GM19324 (cell line): Measurements from ENCODE around the gene MGAT3.
"Not testable (repeated sequence)": the region's sequence is repeated elsewhere in the genome, so short reads cannot be mapped to it uniquely, and the experiment has no call there.

Experiments used
- ATAC-seq: cut with Tn5 transposase; IDR thresholded peaks from one replicate; pipeline ENCODE4 v1.9.1; 2021; ENCODE audit warnings: mild to moderate bottlenecking, moderate library complexity; ENCODE audit not compliant: unreplicated experiment, low FRiP score

Gene MGAT3

DNA sequence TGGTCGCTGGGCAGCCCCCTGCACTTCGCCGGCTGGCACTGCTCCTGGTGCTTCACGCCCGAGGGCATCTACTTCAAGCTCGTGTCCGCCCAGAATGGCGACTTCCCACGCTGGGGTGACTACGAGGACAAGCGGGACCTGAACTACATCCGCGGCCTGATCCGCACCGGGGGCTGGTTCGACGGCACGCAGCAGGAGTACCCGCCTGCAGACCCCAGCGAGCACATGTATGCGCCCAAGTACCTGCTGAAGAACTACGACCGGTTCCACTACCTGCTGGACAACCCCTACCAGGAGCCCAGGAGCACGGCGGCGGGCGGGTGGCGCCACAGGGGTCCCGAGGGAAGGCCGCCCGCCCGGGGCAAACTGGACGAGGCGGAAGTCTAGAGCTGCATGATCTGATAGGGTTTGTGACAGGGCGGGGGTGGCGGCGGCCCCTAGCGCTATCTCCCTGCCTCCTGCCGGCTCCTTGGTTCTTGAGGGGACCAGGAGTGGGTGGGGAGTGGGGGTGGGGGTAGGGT lies 31.8 kb downstream of the MGAT3 start:
- no peak for ATAC-seq

DNA sequence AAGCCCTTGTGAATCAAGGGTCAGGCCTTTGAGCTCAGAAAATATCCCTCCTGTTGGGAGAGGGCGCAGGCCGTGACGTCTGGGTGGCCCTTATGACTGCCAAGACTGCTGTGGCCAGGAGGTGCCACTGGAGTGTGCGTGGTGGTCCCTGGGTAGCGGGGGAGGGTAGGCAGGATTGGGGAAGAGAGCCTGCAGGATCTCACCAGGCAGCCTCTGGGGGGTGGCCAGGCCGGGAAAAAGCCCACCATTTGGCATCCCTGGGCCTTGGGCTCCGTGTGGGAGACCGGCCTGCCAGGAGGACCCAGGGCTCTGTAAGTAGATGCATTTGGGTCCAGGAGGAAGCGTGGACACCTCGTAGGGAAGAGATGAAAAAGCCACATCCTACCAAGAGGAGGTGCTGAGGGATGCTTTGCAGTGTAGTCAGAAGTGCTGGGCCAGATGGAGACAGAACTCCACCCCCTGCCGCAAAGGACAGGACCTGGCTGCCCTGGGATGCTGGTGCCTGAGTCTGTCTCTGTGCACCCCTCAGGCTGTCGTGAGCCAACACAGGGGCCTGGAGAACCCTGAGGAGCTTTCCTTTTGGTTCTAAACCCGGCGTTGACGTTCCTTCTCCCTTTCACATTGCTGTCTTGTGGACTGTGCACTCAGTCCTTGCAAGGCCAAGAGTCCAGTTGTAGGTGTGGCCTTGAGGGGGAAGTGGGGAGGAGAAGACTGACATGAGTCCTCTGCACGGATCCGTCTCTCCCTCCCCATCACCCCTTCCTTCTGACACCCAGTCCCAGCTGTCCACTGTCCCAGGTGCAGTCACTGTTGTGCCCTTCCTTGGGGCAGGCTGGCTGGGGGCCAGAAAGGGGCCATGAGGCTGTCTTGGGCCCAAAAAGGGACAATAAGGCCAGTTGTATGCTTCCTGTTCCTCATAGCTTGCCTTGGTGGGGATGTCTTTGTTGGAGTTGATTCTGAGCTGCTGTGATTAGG lies 32.6 kb downstream of the MGAT3 start:
- no peak for ATAC-seq

DNA sequence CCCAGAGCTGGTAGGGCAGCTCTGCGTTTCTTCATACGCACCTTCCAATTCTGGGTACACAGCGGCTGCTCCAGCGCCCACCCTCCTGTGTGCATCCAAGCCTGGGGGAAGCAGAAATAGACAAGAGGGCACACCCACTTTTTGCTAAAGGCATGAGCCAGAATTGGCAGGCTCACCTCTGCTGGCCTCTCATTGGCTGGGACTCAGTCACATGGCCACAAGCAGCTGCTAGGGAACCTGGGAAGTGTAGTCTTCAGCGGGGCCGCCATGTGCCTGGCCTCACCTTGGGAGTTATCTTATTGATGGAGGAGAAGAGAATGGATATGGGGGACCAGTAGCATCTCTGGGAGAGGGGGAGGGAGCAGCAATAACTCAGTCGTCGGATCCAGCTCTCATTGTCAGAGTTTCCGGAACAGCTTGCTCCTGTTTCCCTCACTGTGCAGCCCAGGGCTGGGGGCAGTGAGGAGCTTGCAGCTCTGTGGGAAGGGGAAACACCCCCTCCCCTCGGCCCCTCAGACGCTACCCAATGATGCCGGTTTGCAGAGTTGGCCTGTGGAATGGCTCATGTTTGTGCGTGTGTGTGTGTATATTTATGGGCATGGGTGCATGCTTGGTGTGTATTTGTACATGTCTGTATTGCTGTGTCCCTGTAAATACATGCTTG lies 33.5 kb downstream of the MGAT3 start:
- peak; percentile 39 for ATAC-seq

DNA sequence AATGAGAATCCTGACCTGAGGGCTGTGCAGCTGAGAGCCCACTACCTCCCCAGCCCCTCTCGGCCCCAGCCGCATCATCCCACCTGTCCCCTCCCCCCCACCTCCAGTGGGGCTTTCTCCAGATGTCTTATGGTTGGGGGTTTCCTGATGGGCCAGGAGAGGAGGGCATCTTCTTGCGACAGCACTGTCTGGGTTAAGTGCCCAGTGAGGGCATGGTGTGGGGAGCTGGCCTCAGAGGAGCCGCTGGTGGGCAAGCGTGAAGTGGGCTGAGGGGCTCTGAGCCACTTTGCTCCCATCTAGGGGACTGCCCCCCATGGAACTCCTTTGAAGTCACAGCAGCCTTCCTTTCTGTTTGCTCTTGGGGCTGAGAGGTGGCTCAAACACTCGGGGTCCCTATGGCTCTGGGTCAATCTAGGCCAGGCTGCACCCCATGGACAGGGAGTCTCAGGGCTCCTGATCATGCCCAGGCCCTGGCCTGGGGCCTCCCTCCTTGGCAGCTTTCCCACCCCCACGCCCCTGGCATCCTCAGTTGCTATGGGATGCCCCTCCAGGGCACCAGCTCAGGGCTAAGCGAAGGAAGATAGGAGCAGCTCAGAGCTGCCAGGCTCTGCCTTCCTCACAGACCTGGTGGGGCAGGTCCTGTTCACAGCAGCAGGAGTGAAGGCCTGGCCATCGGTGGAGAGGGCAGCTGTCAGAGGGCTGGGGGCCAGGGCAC lies 34.3 kb downstream of the MGAT3 start:
- ATAC-seq: no peak

DNA sequence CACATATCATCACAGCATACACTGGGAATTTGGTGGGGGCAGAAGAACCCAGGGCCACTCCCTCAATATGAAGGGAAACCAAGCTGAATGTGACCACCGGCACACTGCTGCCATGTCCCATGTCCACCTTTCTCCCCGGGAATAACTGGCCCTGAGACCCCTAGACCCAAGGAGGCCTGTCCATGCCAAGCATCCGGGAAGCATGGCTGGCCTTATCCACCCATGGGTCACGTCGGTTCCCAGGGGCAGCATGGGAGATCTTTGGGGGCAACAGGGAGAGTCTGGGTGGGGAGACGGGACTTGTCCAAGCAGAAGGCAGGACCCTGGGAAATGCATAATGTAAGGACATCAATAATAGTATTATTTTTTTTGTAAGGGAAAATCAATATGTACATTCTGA lies 34.9 kb downstream of the MGAT3 start:
- ATAC-seq: no peak

DNA sequence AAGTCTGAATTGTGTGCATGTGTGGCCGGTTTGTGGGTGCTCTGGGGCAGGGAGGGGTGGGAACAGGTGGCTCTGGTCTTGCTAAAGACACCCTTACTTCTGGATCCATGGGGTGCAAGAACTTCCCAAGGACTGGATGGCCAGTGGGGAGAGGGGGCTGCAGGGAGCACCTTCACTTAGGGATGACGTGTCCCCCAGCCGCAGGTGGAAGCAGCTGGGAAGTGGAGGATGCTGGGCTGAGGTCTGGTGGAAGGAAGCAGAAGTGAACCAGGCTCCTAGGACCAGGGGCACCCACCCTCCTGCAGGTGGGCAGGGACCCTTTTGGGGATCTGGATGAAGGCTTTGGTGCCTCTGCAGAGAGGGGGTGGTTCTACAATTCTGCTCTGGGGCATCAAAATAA lies 35.4 kb downstream of the MGAT3 start:
- no peak for ATAC-seq

DNA sequence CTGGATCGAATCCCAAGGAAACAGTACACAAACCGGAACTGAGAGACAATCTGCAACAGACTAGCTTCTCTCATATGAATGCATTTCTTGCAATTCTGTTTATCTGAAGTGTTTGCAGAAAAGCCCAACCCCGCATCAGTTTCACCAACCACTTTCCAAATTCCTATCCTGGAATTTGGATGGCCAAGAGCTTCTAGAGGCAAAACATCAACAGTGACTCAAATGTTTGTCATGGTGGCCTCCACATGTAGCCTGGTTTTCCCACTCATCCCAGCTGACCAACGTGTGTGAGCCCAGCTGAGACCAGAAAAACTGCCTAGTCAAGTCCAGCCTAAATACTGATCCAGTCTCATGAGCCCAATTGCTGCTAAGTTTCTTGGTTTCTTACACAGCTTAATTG lies 36.9 kb downstream of the MGAT3 start:
- ATAC-seq: no peak

DNA sequence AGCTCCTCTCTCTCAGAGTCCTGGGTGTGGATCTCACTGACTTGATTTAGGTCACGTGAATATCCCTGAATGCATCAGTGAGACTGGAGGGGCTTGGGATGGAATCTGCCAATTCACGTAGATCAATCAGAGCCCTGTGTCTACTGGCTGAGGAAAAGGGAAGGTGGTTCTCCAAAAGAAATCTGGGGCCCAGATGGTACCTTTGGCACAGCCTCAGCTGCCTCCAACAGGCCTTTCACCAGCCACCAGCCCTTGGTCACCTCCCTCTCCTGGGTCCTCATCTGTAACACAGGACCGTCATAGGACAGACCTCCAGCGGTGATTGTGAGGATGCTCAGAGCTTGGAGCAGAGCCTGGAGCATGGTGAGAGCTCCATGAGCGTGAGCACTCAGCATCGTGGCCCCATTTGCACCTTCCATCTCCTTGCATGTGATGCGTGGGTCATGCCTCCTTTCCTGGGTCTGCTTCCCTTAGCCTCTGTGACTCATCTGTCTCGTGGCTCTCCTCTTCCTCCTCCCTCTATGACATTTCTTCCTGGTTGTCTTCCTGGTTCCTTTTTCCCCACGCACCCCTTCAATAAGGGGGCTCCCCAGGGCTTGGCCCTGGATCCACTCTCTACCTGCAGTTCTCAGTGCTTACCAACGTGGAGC lies 37.8 kb downstream of the MGAT3 start:
- ATAC-seq: no peak

DNA sequence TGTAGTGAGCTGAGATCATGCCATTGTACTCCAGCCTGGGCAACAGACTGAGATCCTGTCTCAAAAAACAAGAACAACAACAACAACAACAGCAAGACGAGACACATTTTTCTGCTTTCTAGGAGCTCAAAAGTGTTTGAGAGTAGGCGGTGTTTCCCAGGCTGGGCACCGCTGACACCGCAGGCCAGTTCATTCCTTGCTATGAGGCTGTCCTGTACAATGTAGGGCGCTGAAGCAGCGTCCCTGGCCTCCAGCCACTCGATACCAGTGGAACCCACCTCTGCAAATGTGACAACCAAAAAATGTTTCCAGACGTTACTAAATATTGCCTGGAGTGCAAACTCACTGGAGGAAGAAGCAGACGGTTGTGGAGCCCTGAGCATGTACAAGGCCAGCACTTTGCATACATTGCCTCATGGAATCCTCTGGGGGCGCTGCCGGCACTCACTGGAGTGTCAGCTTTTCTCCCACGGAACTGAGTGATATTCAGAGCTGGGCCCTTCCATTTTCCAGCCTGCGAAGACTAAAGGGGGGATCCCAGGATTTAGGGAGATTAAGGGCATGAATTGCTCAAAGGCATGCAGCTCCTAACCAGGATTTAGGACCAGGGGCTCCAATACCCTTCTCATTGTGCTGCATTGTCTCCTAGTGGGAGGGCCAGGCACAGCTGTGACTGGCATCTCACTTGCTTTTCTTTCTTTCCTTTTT lies 39.5 kb downstream of the MGAT3 start:
- no peak for ATAC-seq

DNA sequence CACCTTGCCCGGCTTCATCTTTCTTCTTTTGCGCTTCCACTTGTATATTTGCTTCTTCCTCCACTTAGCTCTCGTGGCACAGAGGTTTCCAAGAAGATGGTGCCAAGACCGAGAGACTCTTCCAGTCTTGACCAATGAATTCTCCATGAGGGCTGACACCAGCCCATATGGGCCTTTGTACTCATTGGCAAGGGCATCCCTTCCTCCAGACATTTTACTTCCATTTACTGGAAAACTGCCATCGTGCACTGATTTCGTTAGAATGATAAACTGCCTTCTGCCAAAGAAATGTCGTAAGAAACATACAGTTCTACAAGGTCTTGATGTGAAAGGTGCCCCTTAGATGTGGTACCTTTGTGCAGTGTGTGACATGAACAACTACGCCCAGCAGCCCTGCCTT lies 40.6 kb downstream of the MGAT3 start:
- ATAC-seq: no peak

DNA sequence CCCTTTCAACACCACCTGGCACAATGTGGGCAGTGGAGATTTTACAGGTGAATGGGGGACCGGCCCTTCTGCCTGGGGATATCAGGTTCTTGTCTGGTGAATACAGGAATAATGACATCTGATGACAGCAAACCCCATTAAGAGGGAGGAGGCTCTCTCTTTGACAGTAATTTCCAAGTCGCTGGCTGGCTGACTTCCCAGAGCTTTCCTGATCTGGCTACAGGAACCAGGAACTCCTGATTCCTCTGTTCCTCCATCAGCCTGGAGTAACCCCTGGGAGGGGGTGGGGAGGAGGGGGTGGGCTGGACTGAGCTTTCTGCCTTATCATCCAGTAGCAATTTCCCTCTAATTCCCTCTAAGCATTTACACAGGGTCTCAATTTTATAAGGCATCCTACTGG lies 41.6 kb downstream of the MGAT3 start:
- no peak for ATAC-seq

DNA sequence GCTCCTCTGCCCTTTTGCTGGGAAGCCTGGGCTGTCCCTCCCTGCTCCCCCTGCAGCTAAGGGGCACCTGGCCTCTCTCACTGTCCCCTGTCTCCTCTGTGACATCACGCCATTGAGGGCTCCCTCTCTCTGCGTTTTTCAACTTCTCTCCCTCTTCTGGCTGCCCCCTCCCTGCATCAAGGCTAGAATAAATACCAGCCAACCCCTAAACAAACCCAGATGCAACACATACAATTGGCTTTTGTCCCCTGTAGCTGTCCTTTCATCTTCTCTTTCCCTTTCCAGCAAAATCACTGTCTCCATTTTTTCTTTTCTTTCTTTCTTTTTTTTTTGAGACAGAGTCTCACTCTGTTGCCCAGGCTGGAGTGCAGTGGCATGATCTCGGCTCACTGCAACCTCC lies 42.0 kb downstream of the MGAT3 start:
- no peak for ATAC-seq

DNA sequence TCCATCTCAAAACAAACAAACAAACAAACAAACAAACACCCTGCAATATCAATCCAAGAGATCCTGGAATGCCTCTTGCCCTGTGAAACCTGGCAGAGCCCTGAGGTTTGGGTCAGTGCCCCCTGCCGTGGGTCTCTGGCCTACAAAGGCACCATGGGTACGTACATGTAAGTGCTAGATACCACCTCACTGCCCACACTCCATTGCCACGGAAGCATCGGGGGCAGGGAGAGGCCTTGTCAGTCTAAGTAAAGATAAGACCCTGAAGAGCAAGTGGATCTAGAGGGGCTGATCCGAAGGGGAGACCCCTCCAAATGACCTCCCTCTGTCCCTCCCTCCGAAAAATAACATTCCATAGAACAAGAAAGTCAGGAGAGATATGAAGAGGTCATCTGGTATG lies 43.3 kb downstream of the MGAT3 start:
- ATAC-seq: no peak

DNA sequence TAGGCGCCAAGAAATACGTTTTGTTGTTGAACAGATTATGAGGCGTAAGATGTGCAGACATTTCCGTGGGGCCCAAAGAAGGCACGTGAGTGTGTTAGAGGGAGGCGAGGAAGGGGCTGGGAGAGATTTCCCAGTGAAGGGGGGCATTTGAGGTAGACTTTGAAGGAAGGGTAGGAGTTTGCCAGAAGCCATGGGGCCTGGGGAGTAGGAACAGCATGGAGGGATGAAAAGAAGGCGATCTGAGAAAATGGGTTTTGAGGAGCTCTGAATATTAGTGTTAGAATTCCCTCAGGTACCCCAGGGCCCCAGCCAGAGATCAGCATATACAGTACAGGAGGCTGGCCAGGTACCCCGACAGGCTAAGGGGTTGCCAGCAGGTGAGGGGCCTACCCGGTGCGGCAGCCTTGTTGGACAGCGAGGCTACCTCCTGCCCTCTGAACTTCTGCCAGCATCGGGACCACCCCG lies 44.9 kb downstream of the MGAT3 start:
- no peak for ATAC-seq

DNA sequence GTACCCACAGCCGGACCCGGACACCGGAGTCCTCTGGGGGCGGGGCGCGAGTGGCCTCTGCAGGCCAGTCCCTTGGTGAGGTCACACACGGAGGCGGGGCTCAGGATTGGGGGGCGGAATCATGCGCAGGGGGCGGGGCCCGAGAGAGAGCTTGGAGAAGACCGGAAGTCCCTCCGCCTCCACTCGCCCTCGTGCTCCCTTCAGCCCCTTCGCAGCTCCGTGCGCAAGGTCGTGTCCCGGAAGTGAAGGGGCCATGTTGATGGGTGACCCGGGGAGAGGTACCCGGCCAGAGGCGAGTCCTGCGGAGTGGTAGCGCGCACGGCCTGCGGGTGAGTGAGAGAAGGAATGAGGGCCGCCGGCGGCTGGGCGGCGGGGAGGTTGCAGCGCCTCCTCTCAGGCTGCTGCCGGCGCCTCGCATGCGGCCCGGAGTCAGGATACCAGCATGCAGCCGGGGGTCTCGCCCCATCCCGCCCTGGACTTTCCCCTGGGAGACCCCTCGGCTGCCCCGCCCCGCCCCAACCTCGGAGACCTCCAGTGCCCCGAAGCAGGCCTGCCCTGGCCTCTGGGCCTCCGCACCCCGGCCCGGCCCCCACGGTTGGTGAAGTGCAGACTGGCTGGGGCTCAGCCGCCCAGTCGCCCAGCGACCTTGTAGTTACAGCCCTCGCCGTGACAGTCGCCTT lies 45.4 kb downstream of the MGAT3 start, which contains the start of gene MIEF1:
TSS of gene MIEF1 (plus strand) at position 182 of the 680 bp plus-strand sequence. CDS start 9,005 bp downstream, outside the sequence.
- peak; percentile 82 for ATAC-seq

DNA sequence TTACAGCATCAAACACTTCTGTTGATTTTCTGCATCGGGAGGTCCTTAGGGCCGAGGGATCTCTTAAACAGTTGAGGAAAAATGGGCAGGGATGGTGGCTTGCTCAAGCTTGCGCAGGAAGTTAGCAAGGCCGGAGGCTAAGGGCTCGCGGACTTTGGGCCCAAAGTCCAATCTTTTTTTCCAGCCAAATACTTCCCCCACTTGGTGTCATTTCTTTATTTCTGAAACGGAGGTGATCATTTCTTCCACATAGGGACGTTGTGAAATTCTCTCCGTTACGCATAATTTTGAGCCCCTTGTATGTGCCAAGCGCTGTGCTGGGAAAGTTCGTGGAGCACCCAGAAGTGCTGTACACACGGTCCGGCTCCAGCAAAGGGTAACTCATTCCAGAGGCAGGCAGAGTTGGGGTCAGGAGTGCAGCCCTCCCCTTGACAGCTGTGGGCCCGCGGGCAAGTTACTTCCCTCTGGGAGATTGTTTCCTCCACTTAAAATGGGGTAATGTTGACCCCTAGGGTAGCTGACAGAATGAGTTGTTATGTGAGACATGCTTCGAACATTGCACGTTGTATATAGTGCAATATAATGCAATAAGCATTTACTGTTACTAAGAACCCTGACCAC lies 46.1 kb downstream of the MGAT3 start:
- ATAC-seq: no peak

DNA sequence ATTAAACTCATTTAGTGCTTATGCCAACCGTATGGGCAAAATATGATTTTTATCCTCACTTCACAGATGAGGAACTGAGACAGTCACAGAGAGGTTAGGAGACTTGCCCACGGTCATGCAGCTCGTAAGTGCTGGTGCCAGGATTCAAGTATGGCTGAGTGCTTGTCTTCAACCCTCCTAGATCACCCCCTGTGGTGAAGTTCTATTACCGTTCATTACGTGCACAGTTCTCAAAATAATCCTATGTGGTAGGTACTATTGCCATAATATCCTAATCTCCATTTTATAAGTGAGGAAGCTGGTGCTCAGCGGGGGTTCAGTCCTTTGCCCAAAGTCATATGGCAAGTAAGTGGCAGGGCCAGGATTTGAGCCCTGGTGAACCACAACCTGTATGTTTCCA lies 46.8 kb downstream of the MGAT3 start:
- ATAC-seq: no peak

DNA sequence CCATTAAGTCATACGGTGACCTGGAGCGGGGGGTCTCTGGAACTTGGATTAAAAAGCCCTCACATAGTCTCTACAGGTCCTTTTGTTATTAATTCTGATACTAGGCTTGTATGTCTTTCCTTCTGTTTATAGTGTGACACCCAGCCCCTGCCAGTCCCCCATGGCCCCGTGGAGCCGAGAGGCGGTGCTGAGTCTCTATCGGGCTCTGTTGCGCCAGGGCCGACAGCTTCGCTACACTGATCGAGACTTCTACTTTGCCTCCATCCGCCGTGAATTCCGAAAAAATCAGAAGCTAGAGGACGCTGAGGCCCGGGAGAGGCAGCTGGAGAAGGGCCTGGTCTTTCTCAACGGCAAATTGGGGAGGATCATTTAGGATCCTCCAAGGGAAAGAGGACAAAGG lies 47.3 kb downstream of the MGAT3 start:
- no peak for ATAC-seq

DNA sequence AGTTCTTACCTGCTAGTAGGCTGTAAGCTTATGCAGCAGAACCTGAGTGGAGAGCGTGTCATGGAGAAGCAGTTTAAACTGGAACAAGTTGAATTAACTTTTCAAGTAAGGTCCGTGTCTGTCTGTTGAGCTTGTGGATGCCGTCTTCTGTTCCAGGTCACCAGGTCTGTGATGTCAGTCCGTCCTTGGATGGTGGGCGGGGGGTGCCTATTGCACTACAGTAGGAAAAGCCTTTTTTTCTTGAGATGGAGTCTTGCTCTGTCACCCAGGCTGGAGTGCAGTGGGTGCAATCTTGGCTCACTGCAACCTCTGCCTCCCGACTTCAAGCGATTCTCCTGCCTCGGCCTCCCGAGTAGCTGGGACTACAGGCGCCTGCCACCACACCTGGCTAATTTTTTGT lies 50.2 kb downstream of the MGAT3 start:
- not testable (repeated sequence) for ATAC-seq
